PFSK-1 (cell line): ENCODE data around the gene DIAPH2.

ENCODE experiments used
- FOXP2 ChIP-seq: optimal IDR thresholded peaks from 2 replicates; pipeline ENCODE3; 2011; ENCODE audit warnings: borderline replicate concordance, control low read depth, inconsistent platforms; ENCODE audit not compliant: insufficient read depth; ENCODE audit errors: extremely low read length, extremely low read depth
- POLR2AphosphoS5 ChIP-seq: IDR thresholded peaks from 2 replicates; pipeline ENCODE4 v1.6.1; 2012; ENCODE audit warnings: low read depth, mild to moderate bottlenecking, control low read depth, low read length, moderate library complexity
- SIN3A ChIP-seq: IDR thresholded peaks from 2 replicates; pipeline ENCODE4 v1.6.1; 2012; ENCODE audit warnings: mild to moderate bottlenecking, low read length, moderate library complexity, borderline replicate concordance; ENCODE audit not compliant: insufficient read depth
- TAF1 ChIP-seq: IDR thresholded peaks from 2 replicates; pipeline ENCODE4 v1.6.1; 2012; ENCODE audit warnings: low read length, control low read depth, borderline replicate concordance; ENCODE audit not compliant: insufficient read depth
- TF ChIP-seq, protein P1 (sequence below), 2 experiments: IDR thresholded peaks; 2 replicates each; pipeline versions ENCODE4 v1.6.1 to v1.8.0; 2011 to 2012; ENCODE audit warnings: low read depth in 2 of 2, low read length in 2 of 2, control low read depth in 1 of 2, inconsistent platforms in 1 of 2, mild to moderate bottlenecking in 1 of 2, moderate library complexity in 1 of 2; ENCODE audit not compliant: insufficient read depth in 1 of 2

The DIAPH2 gene

DNA sequence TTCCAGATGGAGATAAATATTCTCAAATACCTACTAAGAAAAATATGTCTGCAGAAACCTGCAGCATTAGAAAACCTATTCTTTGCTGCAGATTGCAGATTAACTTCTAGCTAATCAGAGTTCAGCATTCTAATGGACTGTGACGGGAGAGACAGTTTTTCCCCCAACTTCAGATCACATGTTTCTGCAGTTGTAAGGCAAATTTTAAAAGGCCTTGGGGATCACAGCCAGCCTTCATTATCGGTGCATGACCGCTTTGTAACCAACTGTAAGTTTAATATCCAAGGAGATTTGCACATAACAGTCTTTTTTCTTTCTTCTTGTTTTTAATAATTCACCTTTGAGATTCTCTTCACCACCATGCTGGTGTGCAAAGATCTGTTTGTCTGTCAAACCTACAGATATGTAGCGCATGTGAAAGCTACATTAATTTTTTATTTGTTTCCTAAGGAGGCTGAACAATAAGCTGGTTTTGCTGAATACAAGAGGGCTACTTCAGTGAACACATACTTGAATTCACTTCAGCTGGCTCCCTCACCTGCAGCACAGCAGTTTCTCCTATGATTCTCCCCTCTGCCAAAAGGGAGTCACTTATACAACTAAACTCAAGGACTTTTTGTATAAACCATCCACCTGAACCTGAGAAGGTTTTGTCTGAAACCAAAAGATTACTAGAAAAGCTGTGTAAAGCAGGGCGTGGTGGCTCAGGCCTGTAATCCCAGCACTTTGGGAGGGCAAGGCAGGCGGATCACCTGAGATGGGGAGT lies 687.5 kb downstream of the DIAPH2 start:
- no peak for TF ChIP-seq TAF1
- no peak for TF ChIP-seq POLR2AphosphoS5
- no peak for TF ChIP-seq SIN3A
- TF ChIP-seq, protein P1, sequence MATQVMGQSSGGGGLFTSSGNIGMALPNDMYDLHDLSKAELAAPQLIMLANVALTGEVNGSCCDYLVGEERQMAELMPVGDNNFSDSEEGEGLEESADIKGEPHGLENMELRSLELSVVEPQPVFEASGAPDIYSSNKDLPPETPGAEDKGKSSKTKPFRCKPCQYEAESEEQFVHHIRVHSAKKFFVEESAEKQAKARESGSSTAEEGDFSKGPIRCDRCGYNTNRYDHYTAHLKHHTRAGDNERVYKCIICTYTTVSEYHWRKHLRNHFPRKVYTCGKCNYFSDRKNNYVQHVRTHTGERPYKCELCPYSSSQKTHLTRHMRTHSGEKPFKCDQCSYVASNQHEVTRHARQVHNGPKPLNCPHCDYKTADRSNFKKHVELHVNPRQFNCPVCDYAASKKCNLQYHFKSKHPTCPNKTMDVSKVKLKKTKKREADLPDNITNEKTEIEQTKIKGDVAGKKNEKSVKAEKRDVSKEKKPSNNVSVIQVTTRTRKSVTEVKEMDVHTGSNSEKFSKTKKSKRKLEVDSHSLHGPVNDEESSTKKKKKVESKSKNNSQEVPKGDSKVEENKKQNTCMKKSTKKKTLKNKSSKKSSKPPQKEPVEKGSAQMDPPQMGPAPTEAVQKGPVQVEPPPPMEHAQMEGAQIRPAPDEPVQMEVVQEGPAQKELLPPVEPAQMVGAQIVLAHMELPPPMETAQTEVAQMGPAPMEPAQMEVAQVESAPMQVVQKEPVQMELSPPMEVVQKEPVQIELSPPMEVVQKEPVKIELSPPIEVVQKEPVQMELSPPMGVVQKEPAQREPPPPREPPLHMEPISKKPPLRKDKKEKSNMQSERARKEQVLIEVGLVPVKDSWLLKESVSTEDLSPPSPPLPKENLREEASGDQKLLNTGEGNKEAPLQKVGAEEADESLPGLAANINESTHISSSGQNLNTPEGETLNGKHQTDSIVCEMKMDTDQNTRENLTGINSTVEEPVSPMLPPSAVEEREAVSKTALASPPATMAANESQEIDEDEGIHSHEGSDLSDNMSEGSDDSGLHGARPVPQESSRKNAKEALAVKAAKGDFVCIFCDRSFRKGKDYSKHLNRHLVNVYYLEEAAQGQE (IDR thresholded peaks at IDR 0.05; ENCODE audit: insufficient read depth in 1 of 2, low read depth in 2 of 2, low read length in 2 of 2) = no peak
- TF ChIP-seq FOXP2 = no peak

- TF ChIP-seq, protein P1 (IDR thresholded peaks at IDR 0.05; ENCODE audit: insufficient read depth in 1 of 2, low read depth in 2 of 2, low read length in 2 of 2) = no peak
- no peak for TF ChIP-seq POLR2AphosphoS5
- no peak for TF ChIP-seq SIN3A
- TF ChIP-seq FOXP2 = no peak
These were observed 689.6 kb downstream of the DIAPH2 start for GRCh38 chrX:97374266-97374665.

GRCh38 chrX:97380200-97380599 lies 695.6 kb downstream of the DIAPH2 start:
- TF ChIP-seq TAF1 = no peak
- no peak for TF ChIP-seq FOXP2
- TF ChIP-seq, protein P1 (IDR thresholded peaks at IDR 0.05; ENCODE audit: insufficient read depth in 1 of 2, low read depth in 2 of 2, low read length in 2 of 2) = no peak
- no peak for TF ChIP-seq POLR2AphosphoS5
- TF ChIP-seq SIN3A = no peak

DNA sequence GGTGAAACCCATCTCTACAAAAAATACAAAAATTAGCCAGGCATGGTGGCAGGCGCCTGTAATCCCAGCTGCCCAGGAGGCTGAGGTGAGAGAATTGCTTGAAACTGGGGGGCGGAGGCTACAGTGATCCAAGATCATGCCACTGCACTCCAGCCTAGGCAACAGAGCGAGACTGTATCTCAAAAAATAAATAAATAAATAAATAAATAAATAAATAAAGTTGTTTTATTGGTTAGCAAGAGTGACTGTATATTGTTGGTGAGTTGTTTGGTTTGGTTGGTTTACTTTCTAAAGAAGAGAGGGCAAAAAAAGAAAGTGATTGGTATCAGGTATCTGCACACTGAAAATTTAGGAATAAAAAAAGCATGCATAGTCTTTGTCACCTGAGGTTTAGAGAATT lies 700.0 kb downstream of the DIAPH2 start:
- TF ChIP-seq FOXP2 = no peak
- TF ChIP-seq, protein P1 (IDR thresholded peaks at IDR 0.05; ENCODE audit: insufficient read depth in 1 of 2, low read depth in 2 of 2, low read length in 2 of 2) = no peak
- TF ChIP-seq TAF1 = no peak
- TF ChIP-seq SIN3A = no peak
- TF ChIP-seq POLR2AphosphoS5 = no peak
